Measurements from ENCODE around the gene SOBP. TPM values are rescaled to one million over a fixed set of nuclear protein-coding genes. Genes with fewer than 3 reads are reported as not detected.

Gene SOBP
- total RNA-seq, 4 donors from 2014 or later = 3.8 to 32.5 (median 19.4) TPM

DNA sequence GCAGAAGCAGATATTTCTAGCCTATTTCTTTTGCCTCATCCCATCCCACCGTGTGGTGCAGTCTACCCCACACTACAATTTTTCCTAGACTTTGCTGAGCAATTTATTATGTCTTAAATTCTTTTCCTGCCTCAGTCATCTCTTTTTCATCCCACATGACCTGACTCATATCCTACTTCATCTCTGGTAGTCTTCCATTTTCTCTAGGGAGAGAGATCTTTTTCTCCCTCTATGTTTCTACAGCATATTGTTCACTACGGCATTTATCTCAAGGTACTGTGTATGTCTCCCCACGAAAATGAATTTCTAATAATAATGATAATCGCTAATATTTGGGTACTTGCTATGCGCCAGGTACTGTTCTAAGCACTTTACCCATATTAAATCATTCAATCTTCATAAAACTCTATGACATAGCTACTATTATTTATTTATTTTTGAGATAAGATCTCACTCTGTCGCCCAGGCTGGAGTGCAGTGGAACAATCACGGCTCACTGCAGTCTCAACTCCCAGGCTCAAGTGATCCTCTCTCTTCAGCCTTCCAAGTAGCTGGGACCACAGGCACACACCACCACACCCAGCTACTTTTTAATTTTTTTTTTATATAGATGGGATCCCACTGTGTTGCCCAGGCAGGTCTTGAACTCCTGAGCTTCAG, 46.2 kb upstream of the SOBP start:
- in situ Hi-C loops (cut with MboI; ENCODE audit: low sequenced_read_pairs in 4 of 4) = no loop called here

DNA sequence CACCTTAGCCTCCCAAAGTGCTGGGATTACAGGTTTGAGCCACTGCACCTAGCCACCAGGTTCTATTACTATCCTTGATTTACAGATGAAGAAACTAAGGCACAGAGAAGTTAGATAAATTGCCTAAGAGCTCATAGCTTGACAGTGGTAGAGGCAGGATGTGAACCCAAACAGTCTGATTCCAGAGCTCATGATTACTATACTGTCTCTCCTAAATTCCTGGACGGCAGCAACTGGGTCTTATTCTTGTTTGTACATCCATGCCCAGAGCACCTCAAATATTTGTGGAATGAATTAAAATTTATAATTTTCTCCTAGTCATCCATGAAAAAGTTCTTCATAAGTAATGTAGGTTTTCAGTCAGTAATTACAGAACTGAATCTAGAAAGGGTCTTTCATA, 45.6 kb upstream of the SOBP start:
- no peaks in the 10 kb centered on the region for H3K27me3 ChIP-seq
- no peak for TF ChIP-seq POLR2A (IDR thresholded peaks at IDR 0.05)
- TF ChIP-seq, protein P1, sequence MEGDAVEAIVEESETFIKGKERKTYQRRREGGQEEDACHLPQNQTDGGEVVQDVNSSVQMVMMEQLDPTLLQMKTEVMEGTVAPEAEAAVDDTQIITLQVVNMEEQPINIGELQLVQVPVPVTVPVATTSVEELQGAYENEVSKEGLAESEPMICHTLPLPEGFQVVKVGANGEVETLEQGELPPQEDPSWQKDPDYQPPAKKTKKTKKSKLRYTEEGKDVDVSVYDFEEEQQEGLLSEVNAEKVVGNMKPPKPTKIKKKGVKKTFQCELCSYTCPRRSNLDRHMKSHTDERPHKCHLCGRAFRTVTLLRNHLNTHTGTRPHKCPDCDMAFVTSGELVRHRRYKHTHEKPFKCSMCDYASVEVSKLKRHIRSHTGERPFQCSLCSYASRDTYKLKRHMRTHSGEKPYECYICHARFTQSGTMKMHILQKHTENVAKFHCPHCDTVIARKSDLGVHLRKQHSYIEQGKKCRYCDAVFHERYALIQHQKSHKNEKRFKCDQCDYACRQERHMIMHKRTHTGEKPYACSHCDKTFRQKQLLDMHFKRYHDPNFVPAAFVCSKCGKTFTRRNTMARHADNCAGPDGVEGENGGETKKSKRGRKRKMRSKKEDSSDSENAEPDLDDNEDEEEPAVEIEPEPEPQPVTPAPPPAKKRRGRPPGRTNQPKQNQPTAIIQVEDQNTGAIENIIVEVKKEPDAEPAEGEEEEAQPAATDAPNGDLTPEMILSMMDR (IDR thresholded peaks at IDR 0.05 in 4 of 5, conservative IDR thresholded peaks at IDR 0.05 in 1 of 5) = no peak
- no peaks in the 10 kb centered on the region for H3K36me3 ChIP-seq
- intact Hi-C loops (cut with DNase I; ENCODE audit: low total_unique reads) = no loop called here
- H3K9me3 ChIP-seq = peaks cover 0 to 5% (median 0%) of the 10 kb centered on the region in 3 donors
- DNase-seq (no peak), ATAC-seq (no peak)
- H3K4me3 ChIP-seq = no peak overlapping the region
- H3K4me1 ChIP-seq = peaks cover 5 to 13% of the 10 kb centered on the region in 2 donors
- in situ Hi-C loops (cut with MboI; ENCODE audit: low sequenced_read_pairs in 4 of 4) = no loop called here
- no peak overlapping the region for H3K27ac ChIP-seq

More for the DNA sequence above, 46.2 kb upstream of the SOBP start:
- ATAC-seq (no peak), DNase-seq (no peak)
- no peaks in the 10 kb centered on the region for H3K36me3 ChIP-seq
- no peak overlapping the region for H3K27ac ChIP-seq
- no peak overlapping the region for H3K4me3 ChIP-seq
- peaks cover 5 to 13% of the 10 kb centered on the region in 2 donors for H3K4me1 ChIP-seq
- TF ChIP-seq, protein P1 (IDR thresholded peaks at IDR 0.05 in 4 of 5, conservative IDR thresholded peaks at IDR 0.05 in 1 of 5) = no peak
- no peak for TF ChIP-seq POLR2A (IDR thresholded peaks at IDR 0.05)
- intact Hi-C loops (cut with DNase I; ENCODE audit: low total_unique reads) = no loop called here
- H3K27me3 ChIP-seq = no peaks in the 10 kb centered on the region
- H3K9me3 ChIP-seq = peaks cover 0 to 5% (median 0%) of the 10 kb centered on the region in 3 donors

DNA sequence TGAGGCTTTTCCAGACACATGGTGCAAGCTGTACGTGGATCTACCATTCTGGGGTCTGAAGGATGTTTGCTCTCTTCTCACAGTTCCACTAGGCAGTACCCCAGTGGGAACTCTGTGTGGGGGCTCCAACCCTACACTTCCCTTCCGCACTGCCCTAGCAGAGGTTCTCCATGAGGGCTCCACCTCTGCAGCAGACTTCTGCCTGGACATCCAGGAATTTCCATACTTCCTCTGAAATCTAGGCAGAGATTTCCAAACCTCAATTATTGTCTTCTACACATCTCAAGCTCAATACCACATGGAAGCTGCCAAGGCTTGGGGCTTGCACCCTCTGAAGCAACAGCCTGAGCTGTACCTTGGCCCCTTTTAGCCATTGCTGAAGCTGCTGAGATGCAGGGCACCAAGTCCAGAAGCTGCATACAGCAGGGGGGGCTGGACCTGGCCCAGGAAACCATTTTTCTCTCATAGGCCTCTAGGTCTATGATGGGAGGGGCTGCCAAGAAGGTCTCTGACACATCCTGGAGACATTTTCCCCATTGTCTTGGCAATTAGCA, 42.2 kb upstream of the SOBP start:
- Histone ChIP-seq H3K4me1 (peaks cover 5 to 11% of the 10 kb centered on the region in 2 donors), H3K4me3 (no peak overlapping the region), H3K9me3 (peaks cover 0 to 5% (median 0%) of the 10 kb centered on the region in 3 donors), H3K27me3 (no peaks in the 10 kb centered on the region), H3K27ac (no peak overlapping the region), H3K36me3 (peaks cover 0 to 6% of the 10 kb centered on the region in 2 donors)
- TF ChIP-seq POLR2A (IDR thresholded peaks at IDR 0.05) = no peak
- TF ChIP-seq, protein P1 (IDR thresholded peaks at IDR 0.05 in 4 of 5, conservative IDR thresholded peaks at IDR 0.05 in 1 of 5) = no peak
- intact Hi-C loops (cut with DNase I; ENCODE audit: low total_unique reads) (no loop called here), in situ Hi-C loops (cut with MboI; ENCODE audit: low sequenced_read_pairs in 4 of 4) (no loop called here)
- ATAC-seq = no peak
- DNase-seq = no peak

DNA sequence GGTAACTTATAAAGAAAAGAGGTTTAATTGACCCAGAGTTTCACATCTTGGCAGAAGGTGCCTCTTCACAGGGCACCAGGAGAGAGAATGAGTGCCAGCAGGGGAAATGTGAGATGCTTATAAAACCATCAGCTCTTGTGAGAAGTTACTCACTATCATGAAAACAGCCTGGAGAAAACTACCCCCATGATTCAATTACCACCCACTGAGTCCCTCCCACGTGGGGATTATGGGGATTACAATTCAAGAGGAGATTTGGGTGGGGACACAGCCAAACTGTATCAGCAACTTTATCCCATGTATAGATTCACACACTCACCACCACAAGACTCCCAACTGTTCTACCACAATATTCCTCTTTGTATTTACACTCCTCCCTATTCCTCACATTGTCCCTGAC, 41.1 kb upstream of the SOBP start:
- H3K36me3 ChIP-seq = peaks cover 0 to 6% of the 10 kb centered on the region in 2 donors
- in situ Hi-C loops (cut with MboI; ENCODE audit: low sequenced_read_pairs in 4 of 4) (no loop called here), intact Hi-C loops (cut with DNase I; ENCODE audit: low total_unique reads) (no loop called here)
- ATAC-seq (no peak), DNase-seq (no peak)
- H3K27me3 ChIP-seq = no peaks in the 10 kb centered on the region
- H3K27ac ChIP-seq = no peak overlapping the region
- H3K4me1 ChIP-seq = peaks cover 0 to 2% of the 10 kb centered on the region in 2 donors
- no peak overlapping the region for H3K4me3 ChIP-seq
- TF ChIP-seq, protein P1 (IDR thresholded peaks at IDR 0.05 in 4 of 5, conservative IDR thresholded peaks at IDR 0.05 in 1 of 5) = no peak
- TF ChIP-seq POLR2A (IDR thresholded peaks at IDR 0.05) = no peak
- H3K9me3 ChIP-seq = peaks cover 0 to 5% (median 0%) of the 10 kb centered on the region in 3 donors

Data from gastrocnemius medialis (tissue), 4 donors.